SK-N-SH (cell line): ENCODE results near the gene AANAT. TPM values are rescaled to one million over a fixed set of nuclear protein-coding genes. Genes with fewer than 3 reads are reported as not detected.

Experiments used
- CTCF ChIA-PET: fragments of 300-600, 350-600 bp; formaldehyde crosslinking; extraction: SDS; loops from one replicate; lab custom pipeline; 2021; lab: Yijun Ruan, JAX
- POLR2A ChIA-PET: fragments of 350-600 bp; sonication (Branson Sonifier 250); formaldehyde crosslinking; extraction: SDS; loops from one replicate; lab custom pipeline; 2020; ENCODE audit warnings: antibody characterized with exemption, inconsistent platforms; lab: Yijun Ruan, JAX
- DNase-seq: peaks from one replicate; pipeline ENCODE4 v3.0.0; 2012
- H2AFZ ChIP-seq: fragments of 200-600 bp; sonication (generic); 2 replicates; pipeline ENCODE4 v1.8.1; 2016; ENCODE audit warnings: antibody characterized with exemption, mild to moderate bottlenecking, low read depth
- H3F3A ChIP-seq: fragments of 200-600 bp; sonication (generic); replicated peaks from 2 replicates; pipeline ENCODE3; 2016; ENCODE audit warnings: antibody characterized with exemption, mild to moderate bottlenecking; ENCODE audit not compliant: insufficient read depth
- H3K27ac ChIP-seq, 2 experiments: fragments of 200-500 bp in 1 of 2; fragments of 200-600 bp in 1 of 2; sonication (Bioruptor generic) in 1 of 2; sonication (generic), shearing (Covaris generic) in 1 of 2; 2 replicates each; pipeline versions ENCODE4 v1.5.1 to v1.6.1; 2014 to 2016; ENCODE audit warnings: low read depth in 2 of 2, inconsistent platforms in 1 of 2, low read length in 1 of 2, mild to moderate bottlenecking in 1 of 2, mixed read lengths in 1 of 2
- H3K27me3 ChIP-seq: fragments of 200-600 bp; sonication (generic), shearing (Covaris generic); 2 replicates; pipeline ENCODE4 v1.6.1; 2016; ENCODE audit warnings: mixed run types; ENCODE audit not compliant: insufficient read depth
- H3K36me3 ChIP-seq, 2 experiments: fragments of 200-500 bp in 1 of 2; fragments of 200-600 bp in 1 of 2; sonication (Bioruptor generic) in 1 of 2; sonication (generic) in 1 of 2; replicated peaks in 1 of 2; 2 replicates each; pipeline versions ENCODE3 to v1.5.1; 2014 to 2016; ENCODE audit warnings: low read length in 1 of 2, mild to moderate bottlenecking in 1 of 2; ENCODE audit not compliant: insufficient read depth in 2 of 2, control insufficient read depth in 1 of 2
- H3K4me1 ChIP-seq, 2 experiments: fragments of 200-500 bp in 1 of 2; fragments of 200-600 bp in 1 of 2; sonication (Bioruptor generic) in 1 of 2; sonication (generic), shearing (Covaris generic) in 1 of 2; 2 replicates each; pipeline versions ENCODE4 v1.5.1 to v1.6.1; 2014 to 2016; ENCODE audit warnings: low read depth in 1 of 2, low read length in 1 of 2, mixed run types in 1 of 2; ENCODE audit not compliant: insufficient read depth in 2 of 2, control insufficient read depth in 1 of 2
- H3K4me2 ChIP-seq: fragments of 200-600 bp; sonication (generic), shearing (Covaris generic); 2 replicates; pipeline ENCODE4 v1.6.1; 2017; ENCODE audit warnings: mixed run types
- H3K4me3 ChIP-seq, 2 experiments: fragments of 200-500 bp in 1 of 2; fragments of 200-600 bp in 1 of 2; sonication (Bioruptor generic) in 1 of 2; sonication (generic), shearing (Covaris generic) in 1 of 2; 2 replicates each; pipeline versions ENCODE4 v1.5.1 to v1.8.1; 2014 to 2016; ENCODE audit warnings: low read depth in 2 of 2, inconsistent platforms in 1 of 2, low read length in 1 of 2, mild to moderate bottlenecking in 1 of 2, mixed read lengths in 1 of 2, moderate library complexity in 1 of 2
- H3K79me2 ChIP-seq: fragments of 200-600 bp; sonication (generic); 2 replicates; pipeline ENCODE4 v1.8.1; 2017; ENCODE audit warnings: mild to moderate bottlenecking; ENCODE audit not compliant: insufficient read depth
- H3K9ac ChIP-seq: fragments of 200-600 bp; sonication (generic); 2 replicates; pipeline ENCODE4 v1.6.1; 2017; ENCODE audit warnings: mixed run types
- H3K9me2 ChIP-seq: fragments of 200-600 bp; sonication (generic); 2 replicates; pipeline ENCODE4 v1.6.1; 2017; ENCODE audit warnings: mixed run types
- H3K9me3 ChIP-seq: fragments of 200-600 bp; sonication (generic); 2 replicates; pipeline ENCODE4 v1.6.1; 2017; ENCODE audit warnings: mixed run types, mild to moderate bottlenecking, moderate library complexity
- H4K20me1 ChIP-seq: fragments of 200-600 bp; sonication (generic); 2 replicates; pipeline ENCODE4 v1.6.1; 2017; ENCODE audit warnings: mild to moderate bottlenecking, mixed run types; ENCODE audit not compliant: insufficient read depth
- CHD2 ChIP-seq: fragments of 150-350 bp; IDR thresholded peaks from 2 replicates; pipeline ENCODE4 v1.6.1; 2018; ENCODE audit warnings: low read length; ENCODE audit not compliant: partially characterized antibody
- ELF1 ChIP-seq: IDR thresholded peaks from 2 replicates; pipeline ENCODE4 v1.4.0; 2012
- FOSL2 ChIP-seq: IDR thresholded peaks from 2 replicates; pipeline ENCODE4 v1.4.0; 2012; ENCODE audit warnings: low read depth, mild to moderate bottlenecking, moderate library complexity, borderline replicate concordance
- MEF2A ChIP-seq: IDR thresholded peaks from 2 replicates; pipeline ENCODE4 v1.4.0; 2012; ENCODE audit warnings: low read depth, borderline replicate concordance
- NRF1 ChIP-seq: IDR thresholded peaks from 2 replicates; pipeline ENCODE4 v1.6.1; 2012; ENCODE audit warnings: low read depth, mild to moderate bottlenecking, low read length
- WGBS: methylation state at CpG from one replicate; pipeline ENCODE4 v1.1.6; 2017; ENCODE audit warnings: low lambda C conversion rate; 5-methylcytosine and 5-hydroxymethylcytosine counted together
- polyA plus RNA-seq, 3 experiments: library from polyadenylated mRNA; depleted of rRNA; stranded (reverse); fragments of >200 nt; gene quantifications; 2 replicates each; pipeline ENCODE4 v1.2.3, GENCODE V29; 2012
- TF ChIP-seq, protein P1 (sequence below): IDR thresholded peaks from 2 replicates; pipeline ENCODE4 v1.4.0; 2012; ENCODE audit warnings: low read depth, borderline replicate concordance
- TF ChIP-seq, protein P2 (sequence below): fragments of 150-350 bp; IDR thresholded peaks from 2 replicates; pipeline ENCODE4 v1.6.1; 2016; ENCODE audit warnings: mild to moderate bottlenecking, low read depth, low read length
- TF ChIP-seq, protein P3 (sequence below): IDR thresholded peaks from 2 replicates; pipeline ENCODE4 v1.4.0; 2012; ENCODE audit warnings: low read depth, borderline replicate concordance
- TF ChIP-seq, protein P4 (sequence below): IDR thresholded peaks from 2 replicates; pipeline ENCODE4 v1.4.0; 2012; ENCODE audit warnings: low read depth

The AANAT gene
- polyA plus RNA-seq, 1 of the 3 experiments (the other 2 are of a cell fraction): 0.26 TPM

DNA sequence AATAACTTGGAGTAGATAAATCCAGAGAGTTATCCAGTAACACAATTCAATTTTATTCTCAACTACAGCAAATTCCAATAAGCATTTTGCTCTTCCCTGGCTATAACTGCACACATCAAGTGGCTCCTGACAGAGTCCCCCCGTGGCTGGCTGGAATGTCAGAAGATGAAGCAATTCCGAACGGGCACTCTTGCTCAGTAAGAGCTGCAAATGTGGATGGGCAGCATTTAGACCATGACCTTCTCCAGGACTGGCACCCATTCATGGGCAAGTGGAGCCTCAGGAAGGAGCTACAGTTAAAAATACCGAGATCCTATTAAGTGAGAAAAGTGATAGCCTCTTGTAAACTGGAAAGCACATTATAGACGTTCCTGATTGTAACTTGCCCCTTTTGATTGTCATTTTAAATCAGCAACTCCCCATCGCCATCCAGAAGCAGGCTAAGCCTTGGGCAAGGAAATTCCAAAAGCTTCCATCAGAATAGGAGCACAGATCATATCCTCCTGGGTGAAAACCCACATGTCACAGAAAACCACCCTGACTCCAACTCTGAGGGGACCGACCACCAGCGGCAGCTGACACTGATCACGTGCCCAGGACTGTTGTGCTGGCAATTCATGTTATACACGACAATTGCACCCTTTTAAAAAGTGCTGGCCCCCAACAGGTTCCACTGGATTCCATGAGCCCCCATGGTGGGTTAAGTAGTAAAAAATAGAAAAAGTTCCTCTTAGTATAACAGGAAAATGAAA lies 21.5 kb upstream of the AANAT start:
- DNase-seq: no peak
- Histone ChIP-seq H2AFZ (no peak overlapping the region), H3K27ac (peak overlapping the region; percentile 4 to 64; a peak in 3 of 4 replicates), H3K4me2 (peak overlapping the region; percentile 69), H3K36me3 (no peaks in the 10 kb centered on the region), H3K9me2 (no peaks in the 10 kb centered on the region), H3K9ac (peak overlapping the region; percentile 21; the same call in 1 of the 2 replicates), H3K9me3 (no peaks in the 10 kb centered on the region), H3K79me2 (peaks cover 96% of the 10 kb centered on the region), H3K4me3 (peak overlapping the region in 1 of 2 experiments; percentile 34; a peak in 2 of 4 replicates), H3K27me3 (no peaks in the 10 kb centered on the region), H3F3A (peaks cover 25% of the 10 kb centered on the region)
- WGBS: 80% methylated on average over 10 of the region's 10 CpGs
- POLR2A ChIA-PET: no interaction called here
- TF ChIP-seq, protein P1, sequence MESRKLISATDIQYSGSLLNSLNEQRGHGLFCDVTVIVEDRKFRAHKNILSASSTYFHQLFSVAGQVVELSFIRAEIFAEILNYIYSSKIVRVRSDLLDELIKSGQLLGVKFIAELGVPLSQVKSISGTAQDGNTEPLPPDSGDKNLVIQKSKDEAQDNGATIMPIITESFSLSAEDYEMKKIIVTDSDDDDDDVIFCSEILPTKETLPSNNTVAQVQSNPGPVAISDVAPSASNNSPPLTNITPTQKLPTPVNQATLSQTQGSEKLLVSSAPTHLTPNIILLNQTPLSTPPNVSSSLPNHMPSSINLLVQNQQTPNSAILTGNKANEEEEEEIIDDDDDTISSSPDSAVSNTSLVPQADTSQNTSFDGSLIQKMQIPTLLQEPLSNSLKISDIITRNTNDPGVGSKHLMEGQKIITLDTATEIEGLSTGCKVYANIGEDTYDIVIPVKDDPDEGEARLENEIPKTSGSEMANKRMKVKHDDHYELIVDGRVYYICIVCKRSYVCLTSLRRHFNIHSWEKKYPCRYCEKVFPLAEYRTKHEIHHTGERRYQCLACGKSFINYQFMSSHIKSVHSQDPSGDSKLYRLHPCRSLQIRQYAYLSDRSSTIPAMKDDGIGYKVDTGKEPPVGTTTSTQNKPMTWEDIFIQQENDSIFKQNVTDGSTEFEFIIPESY: no peak
- TF ChIP-seq, protein P2, sequence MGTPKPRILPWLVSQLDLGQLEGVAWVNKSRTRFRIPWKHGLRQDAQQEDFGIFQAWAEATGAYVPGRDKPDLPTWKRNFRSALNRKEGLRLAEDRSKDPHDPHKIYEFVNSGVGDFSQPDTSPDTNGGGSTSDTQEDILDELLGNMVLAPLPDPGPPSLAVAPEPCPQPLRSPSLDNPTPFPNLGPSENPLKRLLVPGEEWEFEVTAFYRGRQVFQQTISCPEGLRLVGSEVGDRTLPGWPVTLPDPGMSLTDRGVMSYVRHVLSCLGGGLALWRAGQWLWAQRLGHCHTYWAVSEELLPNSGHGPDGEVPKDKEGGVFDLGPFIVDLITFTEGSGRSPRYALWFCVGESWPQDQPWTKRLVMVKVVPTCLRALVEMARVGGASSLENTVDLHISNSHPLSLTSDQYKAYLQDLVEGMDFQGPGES: no peak
- TF ChIP-seq MEF2A: no peak
- TF ChIP-seq, protein P3, sequence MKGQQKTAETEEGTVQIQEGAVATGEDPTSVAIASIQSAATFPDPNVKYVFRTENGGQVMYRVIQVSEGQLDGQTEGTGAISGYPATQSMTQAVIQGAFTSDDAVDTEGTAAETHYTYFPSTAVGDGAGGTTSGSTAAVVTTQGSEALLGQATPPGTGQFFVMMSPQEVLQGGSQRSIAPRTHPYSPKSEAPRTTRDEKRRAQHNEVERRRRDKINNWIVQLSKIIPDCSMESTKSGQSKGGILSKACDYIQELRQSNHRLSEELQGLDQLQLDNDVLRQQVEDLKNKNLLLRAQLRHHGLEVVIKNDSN: no peak
- TF ChIP-seq CHD2: no peak
- TF ChIP-seq, protein P4, sequence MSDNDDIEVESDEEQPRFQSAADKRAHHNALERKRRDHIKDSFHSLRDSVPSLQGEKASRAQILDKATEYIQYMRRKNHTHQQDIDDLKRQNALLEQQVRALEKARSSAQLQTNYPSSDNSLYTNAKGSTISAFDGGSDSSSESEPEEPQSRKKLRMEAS: no peak
- TF ChIP-seq NRF1: no peak
- no peak for TF ChIP-seq FOSL2
- TF ChIP-seq ELF1: no peak
- TF ChIP-seq, all 33 proteins: peak for 0
- CTCF ChIA-PET: interaction anchor here (0.7 to 9.5 kb wide), 13 partner anchors 8 to 188 kb away, joined by 3 to 60 read pairs (median 4); no protein-coding TSS in a partner anchor
- Histone ChIP-seq H4K20me1 (peaks cover 89% of the 10 kb centered on the region), H3K4me1 (peaks cover 35 to 45% of the 10 kb centered on the region in 2 experiments)
